ENCODE results near the gene LUC7L3. TPM values are rescaled to one million over a fixed set of nuclear protein-coding genes. Genes with fewer than 3 reads are reported as not detected.

LUC7L3 gene
- total RNA-seq, 1 donor from 2014 or later: 229 TPM

- no peak for ATAC-seq
- intact Hi-C loops (cut with DNase I): no loop called here
- no peak for DNase-seq (ENCODE audit: low spot score)
Observed at GRCh38 chr17:50731575-50732460, 12.4 kb downstream of the LUC7L3 start.

DNA sequence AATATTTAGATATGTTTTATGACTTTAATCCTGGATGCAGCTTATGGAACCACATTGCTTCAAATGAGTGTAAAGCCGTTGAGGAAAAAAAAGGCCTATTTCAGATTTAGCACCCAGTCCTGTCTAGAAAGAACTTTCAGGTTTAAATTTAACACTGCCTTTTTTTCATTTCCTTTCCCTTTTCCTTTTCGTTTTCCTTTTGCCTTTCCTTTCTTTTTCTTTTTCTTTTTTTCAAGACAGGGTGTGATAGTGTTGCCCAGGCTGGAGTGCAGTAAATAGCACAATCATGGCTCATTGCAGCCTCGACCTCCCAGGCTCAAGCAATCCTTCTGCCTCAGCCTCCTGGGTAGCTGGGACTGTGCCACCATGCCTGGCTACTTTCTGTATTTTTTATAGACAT, 15.9 kb downstream of the LUC7L3 start:
- ATAC-seq: no peak
- intact Hi-C loops (cut with DNase I): no loop called here
- DNase-seq (ENCODE audit: low spot score): no peak

DNA sequence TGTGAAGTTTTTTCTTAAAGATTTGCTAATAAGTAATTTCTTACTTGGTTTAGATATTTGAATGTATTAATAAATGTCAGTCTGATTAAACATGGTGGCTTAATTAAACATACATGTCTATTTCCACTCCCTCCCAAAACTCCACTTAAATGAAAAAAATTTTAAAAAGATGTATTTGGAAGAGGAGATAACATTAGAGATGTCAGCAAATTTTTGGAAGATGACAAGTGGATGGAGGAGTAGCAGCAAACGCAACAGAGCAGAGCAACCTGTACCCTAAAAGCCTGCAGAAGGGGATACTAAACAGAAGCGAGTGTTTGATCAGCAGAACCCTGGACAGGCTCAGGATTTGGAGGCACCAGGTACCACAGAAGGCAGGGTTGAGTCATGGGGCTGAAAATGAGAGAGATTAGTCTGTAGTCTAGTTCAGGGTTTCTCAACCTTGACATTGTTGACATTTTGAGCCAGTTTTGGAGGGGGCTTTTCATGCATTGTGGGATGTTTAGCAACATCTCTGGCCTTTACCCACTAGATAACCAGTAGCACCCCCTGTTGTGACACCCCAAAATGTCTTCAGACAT, 17.8 kb downstream of the LUC7L3 start:
- intact Hi-C loops (cut with DNase I): no loop called here
- ATAC-seq: no peak
- DNase-seq (ENCODE audit: low spot score): no peak

GRCh38 chr17:50739098-50739497, 19.7 kb downstream of the LUC7L3 start:
- DNase-seq (ENCODE audit: low spot score) (no peak), ATAC-seq (no peak)
- intact Hi-C loops (cut with DNase I): no loop called here

- intact Hi-C loops (cut with DNase I): no loop called here
- ATAC-seq: no peak
- DNase-seq (ENCODE audit: low spot score): no peak
Observed at GRCh38 chr17:50745631-50746030, 26.2 kb downstream of the LUC7L3 start.

DNA sequence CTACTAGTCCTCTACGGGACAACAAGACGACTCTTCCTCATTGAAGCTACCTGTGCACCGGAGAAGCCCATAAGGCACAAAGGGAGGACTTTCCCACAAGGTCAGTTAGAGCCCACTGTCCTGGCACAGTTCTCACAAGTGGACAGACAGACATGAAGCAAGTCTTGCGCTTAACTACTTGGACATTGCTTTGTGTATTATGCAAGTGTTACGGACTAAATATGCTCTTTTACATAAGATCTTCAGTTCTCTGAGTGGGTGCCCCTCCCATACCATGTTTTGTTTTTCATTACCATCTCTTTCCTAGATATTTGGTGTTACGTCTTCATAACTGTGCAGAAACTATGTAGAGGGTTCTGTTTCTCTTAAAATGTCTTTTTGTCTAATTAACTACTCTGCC, 29.8 kb downstream of the LUC7L3 start:
- no peak for DNase-seq (ENCODE audit: low spot score)
- intact Hi-C loops (cut with DNase I): no loop called here
- no peak for ATAC-seq

GRCh38 chr17:50754521-50754920, 35.1 kb downstream of the LUC7L3 start:
- no peak for DNase-seq (ENCODE audit: low spot score)
- ATAC-seq: no peak
- intact Hi-C loops (cut with DNase I): no loop called here

- no peak for ATAC-seq
- no peak for DNase-seq (ENCODE audit: low spot score)
- intact Hi-C loops (cut with DNase I): no loop called here
Observed at GRCh38 chr17:50758524-50758923, 39.1 kb downstream of the LUC7L3 start.

- DNase-seq (ENCODE audit: low spot score) (no peak), ATAC-seq (no peak)
- intact Hi-C loops (cut with DNase I): no loop called here
Observed at GRCh38 chr17:50758989-50759544, 39.7 kb downstream of the LUC7L3 start.

DNA sequence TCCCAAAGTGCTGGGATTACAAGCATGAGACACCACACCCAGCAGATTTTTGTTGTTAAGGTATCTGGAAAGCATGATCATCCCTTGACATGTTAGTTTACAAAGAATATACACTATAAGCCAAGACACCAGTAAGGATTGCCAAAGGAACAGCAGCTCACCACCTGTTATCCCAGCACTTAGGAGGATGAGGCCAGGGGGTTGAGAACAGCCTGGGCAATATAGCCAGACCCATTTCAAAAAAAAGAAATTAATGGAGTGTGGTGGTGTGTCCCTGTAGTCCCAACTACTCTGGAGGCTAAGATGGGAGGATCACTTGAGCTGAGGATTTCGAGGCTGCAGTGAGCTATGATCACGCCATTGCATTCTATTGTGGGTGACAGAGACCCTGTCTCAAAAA, 42.8 kb downstream of the LUC7L3 start:
- intact Hi-C loops (cut with DNase I): no loop called here
- no peak for ATAC-seq
- DNase-seq (ENCODE audit: low spot score): no peak

DNA sequence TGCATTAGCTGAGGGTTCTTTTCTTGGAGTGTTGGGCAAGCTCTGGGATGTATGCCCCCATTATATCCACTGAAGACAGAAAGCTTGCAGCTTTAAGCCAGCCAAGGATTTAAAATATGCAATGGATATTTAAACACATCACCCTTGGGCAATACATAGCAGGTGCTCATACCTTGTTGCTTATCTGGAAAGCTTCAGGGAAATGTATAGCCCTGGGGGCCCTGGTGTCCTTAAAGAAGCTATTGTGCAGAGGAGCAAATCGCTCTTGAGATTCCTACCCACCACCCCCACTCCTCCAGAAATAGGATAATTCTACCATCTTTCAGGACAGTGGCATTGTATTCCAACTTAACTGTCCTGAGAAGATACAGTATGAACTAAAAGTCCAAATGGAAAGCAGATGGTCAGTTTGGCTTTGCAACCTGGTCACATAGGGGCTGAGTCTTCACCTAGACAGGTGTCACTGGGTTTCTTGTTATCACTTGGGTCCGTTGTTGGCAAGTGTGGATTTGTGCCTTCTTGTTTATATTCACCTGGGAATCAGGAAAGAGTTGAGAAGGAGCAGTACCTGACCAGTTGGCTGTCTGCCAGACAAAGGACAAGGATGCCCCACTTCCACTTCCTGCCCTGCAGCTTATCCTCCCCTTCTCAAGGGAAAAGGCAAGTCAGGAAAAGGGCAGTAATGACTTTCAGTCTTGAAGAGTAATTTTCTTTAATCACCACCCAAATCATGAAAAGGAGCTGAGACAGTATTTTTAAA, 44.5 kb downstream of the LUC7L3 start:
- DNase-seq (ENCODE audit: low spot score) (no peak), ATAC-seq (no peak)
- intact Hi-C loops (cut with DNase I): no loop called here

DNA sequence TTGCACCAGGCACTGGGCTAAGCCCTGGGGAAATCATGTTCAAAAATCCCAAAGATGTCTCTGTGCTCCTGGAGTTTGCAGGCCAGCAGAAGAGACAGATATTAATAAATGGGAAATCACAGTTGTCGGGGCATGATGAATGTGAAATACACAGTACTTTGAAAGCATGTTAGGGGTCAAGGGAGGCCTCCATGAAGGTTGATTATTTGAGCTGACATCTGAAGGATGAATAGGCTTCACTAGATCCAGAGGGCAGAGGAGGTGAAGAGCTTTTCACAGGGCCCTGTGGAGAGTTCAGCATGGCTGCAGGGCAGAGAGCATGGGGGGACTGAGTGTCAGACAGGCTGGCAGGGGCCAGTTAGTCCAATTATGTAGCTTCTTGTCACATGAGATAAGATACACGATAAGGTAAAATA, 45.3 kb downstream of the LUC7L3 start:
- intact Hi-C loops (cut with DNase I): no loop called here
- DNase-seq (ENCODE audit: low spot score) (no peak), ATAC-seq (no peak)

DNA sequence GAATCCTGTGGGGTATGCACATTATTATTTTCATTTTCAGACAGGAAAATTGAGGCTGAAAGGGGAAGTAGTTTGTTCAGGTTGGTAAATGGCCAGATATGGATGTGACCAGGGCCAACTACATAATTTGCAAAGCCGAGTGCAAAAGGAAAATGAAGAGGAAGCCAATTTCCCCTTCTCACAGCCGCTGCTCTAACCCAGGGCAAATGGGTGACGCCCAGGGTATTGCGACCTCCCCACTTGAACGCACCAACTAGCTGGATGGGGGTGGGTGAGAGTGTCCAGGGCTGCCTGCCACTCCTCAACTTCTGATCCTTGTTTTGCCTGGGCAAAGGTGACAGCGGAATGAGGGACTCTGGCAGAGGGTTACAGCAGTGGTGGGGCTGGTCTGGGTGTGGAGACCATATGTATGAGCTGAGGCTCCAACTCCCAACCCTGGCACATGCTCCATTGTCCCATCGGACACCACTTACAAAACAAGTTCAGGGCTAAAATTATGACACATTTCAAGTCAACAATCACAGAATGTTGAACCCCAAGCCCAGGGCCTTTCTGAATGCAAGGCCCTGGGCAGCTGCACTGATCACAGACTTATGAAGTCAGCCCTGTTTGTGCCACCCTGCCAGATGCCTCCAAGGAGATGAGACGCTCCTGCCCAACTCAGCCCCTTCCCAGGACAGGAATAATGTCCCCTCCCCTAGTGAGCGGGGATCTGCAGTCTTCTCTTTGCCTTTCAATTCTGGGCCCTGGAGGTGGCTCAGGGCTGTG, 46.2 kb downstream of the LUC7L3 start:
- DNase-seq (ENCODE audit: low spot score) (no peak), ATAC-seq (peak; percentile 55)
- intact Hi-C loops (cut with DNase I): no loop called here

- intact Hi-C loops (cut with DNase I): no loop called here
- ATAC-seq: no peak
- DNase-seq (ENCODE audit: low spot score): no peak
Observed at GRCh38 chr17:50766222-50767023, 47.0 kb downstream of the LUC7L3 start.

GRCh38 chr17:50767030-50767429, 47.6 kb downstream of the LUC7L3 start:
- intact Hi-C loops (cut with DNase I): no loop called here
- DNase-seq (ENCODE audit: low spot score): no peak
- no peak for ATAC-seq

DNA sequence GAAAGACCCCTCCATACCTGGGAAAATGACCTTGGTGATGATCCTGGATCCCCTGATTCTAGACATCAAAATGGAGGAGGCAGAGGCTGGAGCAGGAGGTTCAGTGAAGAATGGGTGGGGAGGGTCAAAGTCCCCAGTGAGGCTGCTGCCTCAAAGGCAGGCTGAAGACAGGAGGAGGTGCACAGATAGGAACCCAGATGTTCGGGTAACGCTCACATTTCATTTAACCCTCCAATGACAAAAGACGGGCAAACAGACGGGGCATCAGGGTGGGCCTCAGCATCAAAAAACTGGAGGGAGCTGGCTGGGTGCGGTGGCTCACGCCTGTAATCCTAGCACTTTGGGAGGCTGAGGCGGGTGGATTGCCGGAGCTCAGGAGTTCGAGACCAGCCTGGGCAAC, 48.0 kb downstream of the LUC7L3 start, which contains the start of gene ANKRD40CL:
ANKRD40CL (minus strand) TSS at position 73 of the 400 bp plus-strand sequence. CDS start 605 bp downstream, outside the sequence.
- no peak for ATAC-seq
- DNase-seq (ENCODE audit: low spot score): no peak
- intact Hi-C loops (cut with DNase I): no loop called here

DNA sequence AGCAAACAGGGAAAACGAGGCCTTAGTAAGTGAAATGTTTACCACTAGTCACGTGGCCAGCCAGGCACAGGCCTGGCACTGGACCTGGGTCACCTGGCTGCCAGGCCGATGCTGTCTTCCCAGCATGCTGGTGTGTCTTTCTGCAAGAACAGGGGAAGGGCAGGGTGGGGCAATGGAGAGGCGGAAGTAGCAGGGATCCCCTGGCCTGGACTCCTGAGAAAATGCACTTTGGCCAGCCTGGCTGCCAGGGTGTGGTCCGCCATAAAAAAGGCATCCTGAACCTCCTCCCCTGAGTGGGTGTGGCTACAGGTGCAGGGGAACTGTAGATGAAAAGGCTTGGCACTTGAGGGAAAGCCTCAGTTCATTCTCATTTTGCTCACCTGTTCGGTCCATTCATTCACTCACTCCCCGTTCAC, 49.0 kb downstream of the LUC7L3 start:
- no peak for ATAC-seq
- intact Hi-C loops (cut with DNase I): no loop called here
- DNase-seq (ENCODE audit: low spot score): no peak

GRCh38 chr17:50769884-50770283, 50.5 kb downstream of the LUC7L3 start:
- DNase-seq (ENCODE audit: low spot score): no peak
- intact Hi-C loops (cut with DNase I): no loop called here

More at GRCh38 chr17:50769884-50770283, 50.5 kb downstream of the LUC7L3 start:
- ATAC-seq: no peak
